ACC112 (cell line): ENCODE measurements around the gene KCND1.

ENCODE experiments used
- H2AFZ ChIP-seq: fragments of 200-600 bp; sonication (generic); one replicate; pipeline ENCODE4 v1.6.0; 2017; ENCODE audit warnings: antibody characterized with exemption, low read length; ENCODE audit not compliant: unreplicated experiment
- H3K27ac ChIP-seq: fragments of 200-600 bp; sonication (generic); 2 replicates; pipeline ENCODE4 v1.5.1; 2014; ENCODE audit warnings: low read depth, mild to moderate bottlenecking, antibody characterized with exemption, low read length, moderate library complexity
- H3K27me3 ChIP-seq: fragments of 200-600 bp; sonication (generic); 2 replicates; pipeline ENCODE4 v1.6.1; 2014; ENCODE audit warnings: mild to moderate bottlenecking, antibody characterized with exemption, low read length, moderate library complexity, mixed read lengths; ENCODE audit not compliant: insufficient read depth
- H3K36me3 ChIP-seq: fragments of 200-600 bp; sonication (generic); 2 replicates; pipeline ENCODE4 v1.6.1; 2016; ENCODE audit warnings: mild to moderate bottlenecking, antibody characterized with exemption, low read length, moderate library complexity, mixed read lengths; ENCODE audit not compliant: insufficient read depth
- H3K4me1 ChIP-seq: fragments of 200-600 bp; sonication (generic); one replicate; pipeline ENCODE4 v1.6.1; 2016; ENCODE audit warnings: low read length, mixed read lengths; ENCODE audit not compliant: insufficient read depth, unreplicated experiment, control insufficient read depth
- H3K4me3 ChIP-seq: fragments of 200-600 bp; sonication (generic); 2 replicates; pipeline ENCODE4 v1.5.1; 2014; ENCODE audit warnings: mild to moderate bottlenecking, low read depth, low read length
- H3K79me2 ChIP-seq: fragments of 200-600 bp; sonication (generic); one replicate; pipeline ENCODE4 v1.6.0; 2016; ENCODE audit warnings: low read length; ENCODE audit not compliant: control insufficient read depth, unreplicated experiment, insufficient read depth

KCND1 gene

DNA sequence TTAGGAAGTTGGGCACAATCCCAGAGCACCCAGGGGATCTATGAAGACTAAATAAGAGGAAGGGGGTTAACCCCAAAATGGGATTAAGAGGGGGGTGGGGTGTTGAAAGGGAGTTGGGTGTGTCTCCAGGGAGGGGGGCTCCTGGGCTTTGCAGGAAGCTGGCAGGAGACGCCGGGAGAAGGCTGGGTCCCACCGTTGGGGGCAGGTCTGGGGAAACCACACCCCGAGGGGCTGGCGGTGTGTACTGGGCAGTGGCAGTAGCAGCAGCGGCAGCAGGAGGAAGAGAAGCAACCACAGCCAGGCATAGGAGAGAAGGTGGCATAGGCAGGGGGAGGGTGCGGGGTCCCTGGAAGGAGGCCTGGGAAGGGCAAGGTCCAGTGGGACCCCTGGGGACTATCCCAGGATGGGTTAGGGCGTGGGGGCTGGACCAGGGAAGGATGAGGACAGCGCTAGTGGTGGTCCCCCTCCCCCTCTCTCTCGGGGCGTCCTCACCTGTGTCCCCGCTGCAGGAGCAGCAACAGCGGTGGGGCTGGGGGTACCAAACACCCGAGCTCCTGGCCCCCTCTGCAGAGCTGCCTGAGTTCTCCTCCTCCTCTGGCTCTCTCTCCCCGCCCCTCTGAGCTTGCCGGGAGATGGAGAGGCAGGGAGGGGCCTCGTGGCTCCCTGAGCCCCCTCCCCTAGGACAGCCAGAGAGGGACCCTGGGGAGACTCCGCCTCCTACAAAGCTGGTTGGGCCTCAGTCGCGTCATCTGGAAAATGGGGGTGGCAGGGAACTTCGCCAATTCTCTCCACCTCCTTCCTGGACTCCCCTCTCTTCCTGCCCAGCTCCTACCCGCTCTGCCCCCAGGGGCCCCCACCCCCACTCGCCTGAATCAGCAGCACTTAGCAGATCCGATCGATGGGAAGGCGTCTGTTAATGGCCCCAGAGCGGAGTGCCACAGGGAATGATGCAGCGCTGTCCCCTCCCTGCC, at the start of gene KCND1:
TSS of gene KCND1 (minus strand) at position 596 of the 971 bp plus-strand sequence. CDS start 1,573 bp downstream, outside the sequence.
- Histone ChIP-seq H3K27me3 (no peaks in the 10 kb centered on the region), H3K36me3 (no peaks in the 10 kb centered on the region), H3K4me1 (peaks cover 26% of the 10 kb centered on the region), H3K4me3 (peak within 1 kb of the TSS; percentile 75), H3K27ac (0 out of 2 replicates have a peak within 1 kb of the TSS, but pooled peaks have one; percentile 23), H3K79me2 (no peaks in the 10 kb centered on the region), H2AFZ (peak within 1 kb of the TSS; percentile 50)

- Histone ChIP-seq H3K27ac (no peak overlapping the region), H3K4me3 (no peak overlapping the region), H3K36me3 (no peaks in the 10 kb centered on the region), H3K79me2 (no peaks in the 10 kb centered on the region), H2AFZ (no peak overlapping the region), H3K4me1 (no peaks in the 10 kb centered on the region), H3K27me3 (no peaks in the 10 kb centered on the region)
Observed at GRCh38 chrX:49019599-49020249, 48.1 kb upstream of the KCND1 start.

DNA sequence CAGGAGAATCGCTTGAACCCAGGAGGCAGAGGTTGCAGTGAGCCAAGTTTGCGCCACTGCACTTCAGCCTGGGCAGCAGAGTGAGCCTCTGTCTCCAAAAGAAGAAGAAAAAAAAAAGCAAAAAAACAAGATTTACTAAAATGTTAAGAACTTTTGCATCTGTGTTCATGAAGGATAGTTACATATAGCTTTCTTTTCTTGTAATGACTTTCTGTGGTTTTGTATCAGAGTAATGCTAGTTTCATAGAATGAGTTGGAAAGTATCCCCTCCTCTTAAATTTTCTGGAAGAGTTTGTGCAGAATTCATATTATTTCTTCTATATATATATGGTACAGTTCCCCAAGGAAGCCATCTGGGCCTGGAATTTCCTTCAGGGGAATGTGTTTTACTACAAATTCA, 47.4 kb upstream of the KCND1 start:
- H3K27ac ChIP-seq, result no peak overlapping the region

GRCh38 chrX:49003696-49004095, 32.1 kb upstream of the KCND1 start:
- no peak overlapping the region for H3K4me3 ChIP-seq
- no peaks in the 10 kb centered on the region for H3K27me3 ChIP-seq
- no peaks in the 10 kb centered on the region for H3K36me3 ChIP-seq
- H3K79me2 ChIP-seq, result peaks cover 14% of the 10 kb centered on the region
- H2AFZ ChIP-seq, result no peak overlapping the region
- no peaks in the 10 kb centered on the region for H3K4me1 ChIP-seq
- no peak overlapping the region for H3K27ac ChIP-seq

More for the DNA sequence above, 47.4 kb upstream of the KCND1 start:
- Histone ChIP-seq H2AFZ (no peak overlapping the region), H3K4me3 (no peak overlapping the region), H3K4me1 (no peaks in the 10 kb centered on the region), H3K79me2 (no peaks in the 10 kb centered on the region), H3K27me3 (no peaks in the 10 kb centered on the region), H3K36me3 (no peaks in the 10 kb centered on the region)

DNA sequence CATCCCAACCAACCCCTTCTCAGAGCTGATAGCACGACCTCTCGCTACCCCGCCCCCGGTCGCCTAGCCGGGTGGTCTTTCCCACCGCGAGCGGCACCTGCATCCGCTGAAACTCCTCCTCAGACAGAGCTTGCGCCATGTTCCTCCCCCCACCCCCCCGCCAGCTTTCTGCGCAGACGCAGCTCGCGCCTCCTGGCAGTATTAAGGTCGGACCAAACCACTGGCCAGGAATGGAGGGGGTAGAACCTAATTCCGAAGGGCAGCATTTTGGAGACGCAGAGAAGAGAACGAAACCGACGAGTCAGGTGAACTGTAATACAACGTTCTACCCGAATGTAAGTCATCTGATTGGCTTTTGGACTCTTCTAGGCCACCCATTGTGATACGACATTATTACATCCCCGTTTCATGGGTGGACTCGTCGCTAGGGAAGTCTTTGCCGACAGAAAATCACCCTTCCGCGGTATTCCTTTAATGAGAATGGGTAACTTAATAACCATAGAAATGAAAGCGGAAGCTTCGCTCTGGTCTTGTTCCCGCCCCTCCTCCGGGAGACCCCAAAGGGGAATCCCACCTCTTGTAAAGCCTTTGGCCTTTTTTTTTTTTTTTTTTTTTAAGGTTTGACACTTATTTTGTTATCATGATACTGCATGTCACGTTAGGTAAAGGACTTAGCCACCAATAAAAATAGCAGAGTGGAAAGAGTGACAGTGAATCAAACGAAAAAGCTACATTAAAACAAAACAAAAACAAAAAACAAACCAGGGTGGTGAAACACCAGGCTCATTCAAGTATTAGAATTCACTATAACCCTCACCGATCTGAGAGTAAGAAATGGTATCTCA, 30.7 kb upstream of the KCND1 start, which contains the start of gene GRIPAP1:
TSS of gene GRIPAP1 (minus strand) at position 174 of the 845 bp plus-strand sequence. CDS start at position 139, 35 bp downstream.
- peak within 1 kb of the TSS; percentile 96 for H2AFZ ChIP-seq
- no peaks in the 10 kb centered on the region for H3K4me1 ChIP-seq
- no peaks in the 10 kb centered on the region; the same call in 1 of the 2 replicates for H3K36me3 ChIP-seq
- no peaks in the 10 kb centered on the region for H3K27me3 ChIP-seq
- H3K4me3 ChIP-seq, result peak within 1 kb of the TSS; percentile 88
- peaks cover 14% of the 10 kb centered on the region for H3K79me2 ChIP-seq
- peak within 1 kb of the TSS; percentile 99 for H3K27ac ChIP-seq

DNA sequence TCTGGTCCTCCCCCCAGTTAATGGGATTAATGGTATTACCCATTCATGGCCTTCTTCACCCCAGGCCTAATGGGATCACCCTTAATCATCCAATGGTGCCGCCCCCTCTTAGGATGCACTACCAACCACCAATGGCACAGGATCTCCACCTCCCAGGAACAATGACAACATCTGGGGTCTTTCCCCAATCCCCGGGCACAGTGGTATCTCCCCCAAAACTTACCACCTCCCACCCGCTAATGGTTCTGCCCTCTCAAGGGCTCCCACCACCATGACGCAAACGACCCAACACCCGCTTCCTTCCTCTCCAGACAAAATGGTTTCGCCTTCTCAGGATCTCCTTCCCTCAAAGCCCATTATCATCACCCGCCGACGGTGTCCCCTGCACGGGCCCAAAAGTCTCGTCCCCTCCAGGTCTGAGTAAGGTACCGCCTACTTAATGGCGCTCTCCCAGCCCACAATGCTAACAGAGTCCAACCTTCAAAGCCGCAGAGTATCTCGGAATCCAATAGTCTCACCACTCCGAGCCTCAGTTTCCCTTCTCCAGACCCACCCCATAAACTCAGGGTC, 30.0 kb upstream of the KCND1 start:
- H3K4me3 ChIP-seq, result peak overlapping the region; percentile 88
- H3K27ac ChIP-seq, result peak overlapping the region; percentile 99
- peaks cover 2% of the 10 kb centered on the region; the same call in 1 of the 2 replicates for H3K36me3 ChIP-seq
- H3K79me2 ChIP-seq, result peaks cover 14% of the 10 kb centered on the region
- no peaks in the 10 kb centered on the region for H3K4me1 ChIP-seq
- no peaks in the 10 kb centered on the region for H3K27me3 ChIP-seq
- H2AFZ ChIP-seq, result peak overlapping the region; percentile 85

DNA sequence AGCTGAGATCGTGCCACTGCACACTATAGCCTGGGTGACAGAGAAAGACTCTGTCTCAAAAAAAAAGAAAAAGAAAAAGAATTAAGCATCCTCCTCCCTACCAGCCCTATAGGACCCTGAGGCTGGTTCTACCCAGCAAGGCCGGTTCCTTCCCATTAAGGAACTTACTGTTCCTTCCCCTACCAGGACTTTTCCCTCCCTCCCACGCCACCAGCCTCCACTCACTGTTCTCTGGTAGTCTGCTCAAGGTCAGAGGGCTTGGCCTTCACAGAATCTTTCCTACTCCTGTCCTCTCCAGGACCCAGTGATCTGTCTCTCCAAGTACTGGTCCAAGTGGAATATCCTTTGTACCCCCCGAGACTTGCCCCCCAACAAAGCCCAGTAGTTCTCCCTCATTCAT, 29.0 kb upstream of the KCND1 start:
- Histone ChIP-seq H3K4me1 (no peaks in the 10 kb centered on the region), H3K27me3 (no peaks in the 10 kb centered on the region), H3K27ac (no peak overlapping the region), H3K4me3 (peak overlapping the region; percentile 88), H3K36me3 (peaks cover 2% of the 10 kb centered on the region; the same call in 1 of the 2 replicates), H3K79me2 (peaks cover 14% of the 10 kb centered on the region), H2AFZ (no peak overlapping the region)

DNA sequence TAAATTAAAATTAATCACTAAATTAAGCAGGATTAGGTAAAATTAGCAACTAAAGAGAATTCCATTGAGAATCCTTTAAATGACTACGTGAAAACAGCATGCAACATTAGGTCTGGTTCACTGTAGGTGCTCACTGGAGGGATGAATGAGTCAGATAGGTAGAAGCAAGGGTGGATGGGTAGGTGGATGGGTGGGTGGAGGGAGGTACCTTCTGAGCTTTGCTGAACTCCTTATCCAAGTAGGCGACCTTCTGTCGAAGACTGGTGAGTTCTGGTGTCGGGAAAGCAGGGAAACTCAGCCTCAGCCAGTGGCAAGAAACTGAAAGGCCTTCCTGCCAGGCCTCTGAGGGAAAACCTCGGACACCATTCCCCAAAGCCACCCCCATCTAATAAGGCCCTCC, 27.4 kb upstream of the KCND1 start:
- H3K79me2 ChIP-seq, result peaks cover 14% of the 10 kb centered on the region
- H2AFZ ChIP-seq, result no peak overlapping the region
- no peaks in the 10 kb centered on the region for H3K4me1 ChIP-seq
- H3K36me3 ChIP-seq, result peaks cover 2% of the 10 kb centered on the region; the same call in 1 of the 2 replicates
- no peak overlapping the region for H3K27ac ChIP-seq
- H3K4me3 ChIP-seq, result no peak overlapping the region
- no peaks in the 10 kb centered on the region for H3K27me3 ChIP-seq

DNA sequence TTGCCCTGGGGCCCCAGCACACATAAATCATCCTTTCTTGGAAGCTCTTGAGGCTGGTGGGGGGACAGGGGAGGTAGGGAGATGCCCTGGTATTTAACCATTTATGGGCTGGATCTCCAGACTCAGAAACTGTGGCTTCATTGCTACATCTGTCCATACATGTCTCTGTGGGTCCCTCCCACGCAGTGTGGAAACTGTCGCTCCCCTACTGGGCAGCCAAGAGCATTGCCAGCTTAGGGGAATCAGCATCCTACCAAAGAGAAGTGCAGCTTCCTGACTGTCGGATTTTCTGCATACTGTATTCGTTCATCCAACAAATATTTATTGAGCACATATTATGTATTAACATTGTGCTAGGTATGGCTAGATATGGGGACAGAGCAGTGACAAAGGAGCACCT, 26.7 kb upstream of the KCND1 start:
- no peak overlapping the region for H2AFZ ChIP-seq
- H3K36me3 ChIP-seq, result peaks cover 2% of the 10 kb centered on the region; the same call in 1 of the 2 replicates
- H3K27me3 ChIP-seq, result no peaks in the 10 kb centered on the region
- no peaks in the 10 kb centered on the region for H3K4me1 ChIP-seq
- H3K27ac ChIP-seq, result no peak overlapping the region
- H3K4me3 ChIP-seq, result no peak overlapping the region
- peaks cover 14% of the 10 kb centered on the region for H3K79me2 ChIP-seq

DNA sequence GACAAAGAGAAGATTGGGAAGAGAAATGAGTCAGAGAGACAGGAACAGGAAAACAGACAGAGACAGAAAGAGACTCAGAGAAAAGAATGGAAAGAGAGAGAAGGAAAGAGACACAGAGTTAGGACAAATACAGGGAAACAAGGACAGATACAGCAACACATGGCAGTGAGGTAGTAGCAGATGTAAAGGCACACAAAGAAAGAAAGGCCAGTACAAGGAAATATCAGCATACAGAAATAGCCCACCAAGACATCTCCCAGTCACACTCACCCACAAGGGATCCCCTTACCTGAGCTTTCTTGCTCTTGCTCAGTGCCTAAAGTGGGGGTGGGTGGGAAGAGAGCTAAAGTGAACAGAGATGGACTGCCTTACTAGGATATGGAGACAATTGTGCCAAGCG, 26.2 kb upstream of the KCND1 start:
- peaks cover 14% of the 10 kb centered on the region for H3K79me2 ChIP-seq
- no peak overlapping the region for H3K27ac ChIP-seq
- no peak overlapping the region for H2AFZ ChIP-seq
- no peaks in the 10 kb centered on the region for H3K4me1 ChIP-seq
- no peaks in the 10 kb centered on the region for H3K27me3 ChIP-seq
- peaks cover 2% of the 10 kb centered on the region; the same call in 1 of the 2 replicates for H3K36me3 ChIP-seq
- H3K4me3 ChIP-seq, result no peak overlapping the region
